GM10266 (cell line): ENCODE results near the gene PHOSPHO2.

Experiments
- DNase-seq: peaks from one replicate; pipeline ENCODE4 v3.0.0; 2012; ENCODE audit errors: extremely low spot score
- TF ChIP-seq, protein P1 (sequence below): IDR thresholded peaks from 2 replicates; pipeline ENCODE4 v1.5.1; 2012; ENCODE audit warnings: mild to moderate bottlenecking, low read depth; ENCODE audit not compliant: control insufficient read depth, insufficient read depth; ENCODE audit errors: missing control alignments

PHOSPHO2 gene

DNA sequence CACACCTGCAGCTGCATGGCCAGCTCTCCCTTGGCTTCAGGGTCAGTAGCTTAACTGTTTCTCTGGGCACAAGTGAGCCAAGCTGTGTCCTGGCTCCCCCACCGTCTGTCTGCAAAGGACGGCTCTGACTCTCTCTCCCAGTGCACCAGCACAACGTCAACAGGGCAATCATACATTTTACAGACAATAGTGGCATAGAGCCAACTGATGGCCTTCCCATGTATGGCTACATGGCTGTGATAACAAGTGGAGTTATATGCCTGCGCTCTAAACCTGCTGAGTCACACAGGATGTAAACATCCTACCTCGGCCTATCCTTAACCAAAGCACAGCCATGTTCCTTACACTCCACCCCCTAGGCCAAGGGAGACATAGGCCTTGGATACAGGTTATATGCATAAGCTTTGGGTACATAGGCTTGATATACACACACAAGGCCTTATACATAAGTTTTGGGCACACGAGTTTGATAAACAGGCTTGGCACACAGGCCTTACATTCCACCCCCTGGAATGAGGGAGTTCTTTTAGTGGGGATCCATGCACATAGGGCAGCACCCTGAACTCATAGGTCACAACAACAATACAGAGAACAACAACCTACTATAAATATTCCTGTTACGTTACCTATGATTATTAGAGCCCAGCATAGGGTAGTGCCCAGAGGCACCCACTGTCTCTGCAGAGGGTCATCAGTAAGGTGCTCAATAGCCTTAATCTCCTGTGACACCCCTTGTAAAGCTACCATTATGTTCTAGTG, 17.7 kb downstream of the PHOSPHO2 start:
- TF ChIP-seq, protein P1, sequence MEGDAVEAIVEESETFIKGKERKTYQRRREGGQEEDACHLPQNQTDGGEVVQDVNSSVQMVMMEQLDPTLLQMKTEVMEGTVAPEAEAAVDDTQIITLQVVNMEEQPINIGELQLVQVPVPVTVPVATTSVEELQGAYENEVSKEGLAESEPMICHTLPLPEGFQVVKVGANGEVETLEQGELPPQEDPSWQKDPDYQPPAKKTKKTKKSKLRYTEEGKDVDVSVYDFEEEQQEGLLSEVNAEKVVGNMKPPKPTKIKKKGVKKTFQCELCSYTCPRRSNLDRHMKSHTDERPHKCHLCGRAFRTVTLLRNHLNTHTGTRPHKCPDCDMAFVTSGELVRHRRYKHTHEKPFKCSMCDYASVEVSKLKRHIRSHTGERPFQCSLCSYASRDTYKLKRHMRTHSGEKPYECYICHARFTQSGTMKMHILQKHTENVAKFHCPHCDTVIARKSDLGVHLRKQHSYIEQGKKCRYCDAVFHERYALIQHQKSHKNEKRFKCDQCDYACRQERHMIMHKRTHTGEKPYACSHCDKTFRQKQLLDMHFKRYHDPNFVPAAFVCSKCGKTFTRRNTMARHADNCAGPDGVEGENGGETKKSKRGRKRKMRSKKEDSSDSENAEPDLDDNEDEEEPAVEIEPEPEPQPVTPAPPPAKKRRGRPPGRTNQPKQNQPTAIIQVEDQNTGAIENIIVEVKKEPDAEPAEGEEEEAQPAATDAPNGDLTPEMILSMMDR: no peak
- no peak for DNase-seq

- TF ChIP-seq, protein P1: no peak
- DNase-seq: no peak
Observed at GRCh38 chr2:169712791-169713227, 18.5 kb downstream of the PHOSPHO2 start.

DNA sequence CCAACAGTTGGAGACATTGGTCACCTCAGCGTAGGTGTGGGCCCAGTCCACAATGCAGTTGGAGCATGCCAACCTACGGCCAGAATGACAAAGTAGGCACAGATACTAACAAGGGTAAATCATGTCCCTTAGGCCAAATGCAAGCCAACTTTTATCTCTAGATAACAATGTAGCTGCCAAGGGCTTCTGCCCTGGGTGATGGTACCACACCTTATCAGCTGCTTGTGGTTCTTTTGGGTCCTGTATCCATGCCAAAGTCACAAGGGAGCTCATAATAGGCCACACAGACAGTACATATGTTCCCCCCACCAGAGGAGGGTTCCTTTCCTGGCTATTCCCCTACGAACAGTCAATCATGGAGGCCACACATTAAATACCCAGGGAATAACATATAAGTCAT, 19.1 kb downstream of the PHOSPHO2 start:
- no peak for DNase-seq
- TF ChIP-seq, protein P1: no peak

DNA sequence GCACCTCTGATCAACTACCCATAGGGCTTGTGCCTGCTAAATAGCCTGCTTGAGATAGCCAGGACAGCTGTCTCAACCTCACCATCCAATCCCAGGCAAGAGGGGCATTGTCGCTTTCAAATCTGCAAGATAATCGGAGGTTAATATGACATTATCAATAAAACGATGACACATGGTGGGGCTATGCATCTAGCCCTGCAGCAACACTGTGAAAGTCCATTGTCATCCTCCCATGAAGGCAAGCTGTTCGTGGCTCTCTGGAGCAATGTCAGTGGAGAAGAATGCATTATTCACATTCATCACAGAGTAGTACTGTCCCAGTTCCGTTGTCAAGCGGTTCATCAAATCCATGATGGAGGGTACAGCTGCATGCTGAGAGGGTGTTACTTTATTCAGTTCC, 20.4 kb downstream of the PHOSPHO2 start:
- DNase-seq: no peak
- TF ChIP-seq, protein P1: no peak

DNA sequence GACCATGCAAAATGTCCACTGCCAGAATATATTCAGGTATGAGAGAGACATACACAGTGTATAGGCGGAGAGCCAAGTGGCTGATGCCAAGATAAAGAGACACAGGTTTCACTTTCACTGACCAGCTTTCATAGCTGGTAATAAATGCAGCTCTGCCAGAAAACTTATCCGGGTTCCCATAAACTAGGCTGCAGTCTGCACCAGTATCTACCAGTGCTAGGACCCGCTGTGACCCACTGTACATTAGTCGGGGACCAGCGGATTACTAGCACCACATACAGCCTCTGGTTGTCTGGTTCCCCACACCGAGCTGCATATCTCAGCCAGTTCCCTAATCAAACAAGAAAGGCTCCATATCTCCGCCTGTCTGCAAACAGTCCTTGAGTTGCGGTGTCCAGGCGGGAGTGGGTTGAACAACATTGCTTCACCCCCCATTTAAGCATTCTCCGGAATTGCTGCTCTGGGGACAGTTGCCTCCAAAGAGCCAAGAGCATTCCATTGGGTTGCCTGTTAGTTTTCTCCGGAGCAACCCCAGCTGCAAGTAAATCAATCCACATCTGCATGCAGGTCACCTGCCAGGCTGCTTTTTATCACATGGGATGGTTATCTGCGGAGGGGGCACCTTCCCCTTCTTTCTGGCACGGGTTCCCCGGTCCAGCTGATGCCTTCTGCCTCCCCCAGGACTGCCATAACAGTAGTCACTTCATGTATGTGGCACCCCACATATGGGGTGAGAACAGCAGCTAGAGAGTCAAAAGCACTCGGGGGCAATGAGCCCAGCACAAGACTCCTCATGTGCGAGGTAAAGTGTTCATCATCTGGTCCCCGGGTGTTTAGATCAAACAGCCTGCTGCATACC, 21.3 kb downstream of the PHOSPHO2 start:
- TF ChIP-seq, protein P1: no peak
- no peak for DNase-seq

GRCh38 chr2:169716238-169716886, 22.1 kb downstream of the PHOSPHO2 start:
- TF ChIP-seq, protein P1: no peak
- DNase-seq: no peak
